ENCODE results near the gene LTBP1. TPM values are rescaled to one million over a fixed set of nuclear protein-coding genes. Genes with fewer than 3 reads are reported as not detected.

The LTBP1 gene
- total RNA-seq, 2 experiments from 2014 or later, result 0.10 to 0.27 TPM

- no peaks in the 10 kb centered on the region for H3K9me3 Mint-ChIP-seq
- H3K36me3 Mint-ChIP-seq, result no peaks in the 10 kb centered on the region
- no peak overlapping the region for H3K4me3 Mint-ChIP-seq
- CTCF ChIA-PET, result no interaction called here
- DNase-seq, result no peak
- POLR2A ChIA-PET, result interaction anchor here (0.6 kb wide), 1 partner anchor 14 kb away, joined by 3 read pairs; no protein-coding TSS in a partner anchor
- H3K27me3 Mint-ChIP-seq, result peaks cover 9% of the 10 kb centered on the region
- intact Hi-C loops (cut with micrococcal nuclease), result no loop called here
- no peak overlapping the region for H3K27ac Mint-ChIP-seq
- no peaks in the 10 kb centered on the region for H3K4me1 Mint-ChIP-seq (ENCODE audit: low read depth)
Measured at GRCh38 chr2:33284287-33284686, 337.5 kb downstream of the LTBP1 start.

GRCh38 chr2:33287507-33288005, 340.8 kb downstream of the LTBP1 start:
- ChIA-PET POLR2A (no interaction called here), CTCF (no interaction called here)
- Mint-ChIP-seq H3K27ac (no peak overlapping the region), H3K9me3 (no peaks in the 10 kb centered on the region), H3K4me3 (no peak overlapping the region), H3K4me1 (ENCODE audit: low read depth) (no peaks in the 10 kb centered on the region), H3K36me3 (no peaks in the 10 kb centered on the region), H3K27me3 (peaks cover 21% of the 10 kb centered on the region)
- DNase-seq, result no peak
- intact Hi-C loops (cut with micrococcal nuclease), result no loop called here

- ChIA-PET CTCF (no interaction called here), POLR2A (no interaction called here)
- intact Hi-C loops (cut with micrococcal nuclease), result no loop called here
- no peak for DNase-seq
- Mint-ChIP-seq H3K4me3 (no peak overlapping the region), H3K4me1 (ENCODE audit: low read depth) (no peaks in the 10 kb centered on the region), H3K27me3 (peaks cover 21% of the 10 kb centered on the region), H3K36me3 (no peaks in the 10 kb centered on the region), H3K9me3 (no peaks in the 10 kb centered on the region), H3K27ac (no peak overlapping the region)
Measured at GRCh38 chr2:33288011-33288410, 341.3 kb downstream of the LTBP1 start.

GRCh38 chr2:33289961-33290360, 343.2 kb downstream of the LTBP1 start:
- DNase-seq, result no peak
- ChIA-PET POLR2A (no interaction called here), CTCF (no interaction called here)
- Mint-ChIP-seq H3K27me3 (peaks cover 21% of the 10 kb centered on the region), H3K27ac (no peak overlapping the region), H3K36me3 (no peaks in the 10 kb centered on the region), H3K4me1 (ENCODE audit: low read depth) (no peaks in the 10 kb centered on the region), H3K9me3 (no peaks in the 10 kb centered on the region), H3K4me3 (no peak overlapping the region)
- intact Hi-C loops (cut with micrococcal nuclease), result no loop called here

DNA sequence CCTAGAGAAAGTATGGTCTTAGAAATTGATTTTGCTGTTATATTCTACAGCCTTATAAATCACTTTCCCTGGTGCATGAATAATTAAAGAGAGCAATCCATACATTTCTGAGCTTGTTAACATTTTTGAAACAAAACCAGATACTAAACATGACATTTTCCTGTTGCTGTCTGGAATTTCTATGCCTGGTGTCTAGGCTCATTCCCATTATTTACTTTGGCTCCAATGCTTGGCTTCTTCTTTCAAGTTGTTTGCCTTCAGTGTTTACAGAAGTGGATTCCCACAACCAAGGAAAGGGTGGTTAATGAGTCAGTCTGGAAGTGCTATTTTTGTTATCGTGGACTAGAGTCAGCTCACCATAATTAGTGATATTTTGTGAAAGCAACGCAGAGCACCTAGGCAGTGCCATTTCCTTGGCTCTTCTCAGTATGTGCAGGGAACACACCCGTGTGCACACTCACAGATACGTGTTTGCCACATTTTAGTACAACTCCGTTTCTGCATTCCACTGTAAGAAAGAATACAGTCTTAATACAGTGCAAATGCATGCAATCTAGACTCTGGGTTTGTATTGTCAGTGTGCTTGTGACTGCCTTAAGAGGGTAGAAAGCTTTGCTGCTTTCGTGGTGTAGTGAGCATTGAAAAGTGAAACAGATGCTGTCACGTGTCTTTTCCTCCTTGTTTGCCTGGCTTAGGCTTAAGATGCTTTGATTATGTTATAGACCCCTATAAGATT, 344.7 kb downstream of the LTBP1 start:
- no peaks in the 10 kb centered on the region for H3K9me3 Mint-ChIP-seq
- no peak overlapping the region for H3K27ac Mint-ChIP-seq
- no peaks in the 10 kb centered on the region for H3K36me3 Mint-ChIP-seq
- H3K4me1 Mint-ChIP-seq (ENCODE audit: low read depth), result no peaks in the 10 kb centered on the region
- intact Hi-C loops (cut with micrococcal nuclease), result no loop called here
- H3K27me3 Mint-ChIP-seq, result peaks cover 21% of the 10 kb centered on the region
- no peak overlapping the region for H3K4me3 Mint-ChIP-seq
- CTCF ChIA-PET, result no interaction called here
- POLR2A ChIA-PET, result no interaction called here
- no peak for DNase-seq

- peaks cover 21% of the 10 kb centered on the region for H3K27me3 Mint-ChIP-seq
- no peaks in the 10 kb centered on the region for H3K4me1 Mint-ChIP-seq (ENCODE audit: low read depth)
- H3K27ac Mint-ChIP-seq, result no peak overlapping the region
- H3K4me3 Mint-ChIP-seq, result no peak overlapping the region
- H3K36me3 Mint-ChIP-seq, result no peaks in the 10 kb centered on the region
- CTCF ChIA-PET, result no interaction called here
- intact Hi-C loops (cut with micrococcal nuclease), result no loop called here
- H3K9me3 Mint-ChIP-seq, result no peaks in the 10 kb centered on the region
- no peak for DNase-seq
- POLR2A ChIA-PET, result no interaction called here
Measured at GRCh38 chr2:33292063-33292462, 345.3 kb downstream of the LTBP1 start.

- DNase-seq, result no peak
- no peak overlapping the region for H3K4me3 Mint-ChIP-seq
- POLR2A ChIA-PET, result no interaction called here
- H3K27ac Mint-ChIP-seq, result no peak overlapping the region
- no peaks in the 10 kb centered on the region for H3K9me3 Mint-ChIP-seq
- CTCF ChIA-PET, result no interaction called here
- H3K36me3 Mint-ChIP-seq, result no peaks in the 10 kb centered on the region
- peaks cover 15% of the 10 kb centered on the region for H3K27me3 Mint-ChIP-seq
- no peaks in the 10 kb centered on the region for H3K4me1 Mint-ChIP-seq (ENCODE audit: low read depth)
- intact Hi-C loops (cut with micrococcal nuclease), result no loop called here
Measured at GRCh38 chr2:33292981-33293595, 346.3 kb downstream of the LTBP1 start.

GRCh38 chr2:33298233-33298632, 351.5 kb downstream of the LTBP1 start:
- Mint-ChIP-seq H3K27me3 (peaks cover 7% of the 10 kb centered on the region), H3K4me1 (ENCODE audit: low read depth) (no peaks in the 10 kb centered on the region), H3K27ac (no peak overlapping the region), H3K4me3 (no peak overlapping the region), H3K9me3 (no peaks in the 10 kb centered on the region), H3K36me3 (no peaks in the 10 kb centered on the region)
- ChIA-PET POLR2A (interaction anchor here (0.6 kb wide), 1 partner anchor 14 kb away, joined by 3 read pairs; no protein-coding TSS in a partner anchor), CTCF (no interaction called here)
- DNase-seq, result no peak
- intact Hi-C loops (cut with micrococcal nuclease), result no loop called here

DNA sequence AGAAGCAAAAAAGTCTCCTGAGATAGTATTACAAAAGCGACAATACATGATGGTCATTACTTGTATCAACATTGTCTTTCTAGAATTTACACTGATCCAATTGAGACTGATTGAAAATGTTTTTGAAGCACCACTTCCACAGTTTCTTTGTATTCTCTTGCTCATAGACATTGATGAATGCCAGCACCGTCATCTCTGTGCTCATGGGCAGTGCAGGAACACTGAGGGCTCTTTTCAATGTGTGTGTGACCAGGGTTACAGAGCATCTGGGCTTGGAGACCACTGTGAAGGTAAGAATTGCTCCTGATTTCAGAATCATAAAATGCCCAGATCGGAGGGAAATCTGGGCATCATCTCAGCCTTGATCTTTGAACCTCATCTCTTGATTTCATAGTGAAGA, 354.6 kb downstream of the LTBP1 start:
- intact Hi-C loops (cut with micrococcal nuclease), result no loop called here
- Mint-ChIP-seq H3K4me1 (ENCODE audit: low read depth) (no peaks in the 10 kb centered on the region), H3K9me3 (no peaks in the 10 kb centered on the region), H3K27me3 (peaks cover 7% of the 10 kb centered on the region), H3K27ac (no peak overlapping the region), H3K4me3 (no peak overlapping the region), H3K36me3 (no peaks in the 10 kb centered on the region)
- ChIA-PET POLR2A (no interaction called here), CTCF (no interaction called here)
- no peak for DNase-seq

- Mint-ChIP-seq H3K4me3 (no peak overlapping the region), H3K36me3 (no peaks in the 10 kb centered on the region), H3K9me3 (no peaks in the 10 kb centered on the region), H3K4me1 (ENCODE audit: low read depth) (no peaks in the 10 kb centered on the region), H3K27me3 (peaks cover 7% of the 10 kb centered on the region), H3K27ac (no peak overlapping the region)
- CTCF ChIA-PET, result no interaction called here
- DNase-seq, result no peak
- intact Hi-C loops (cut with micrococcal nuclease), result no loop called here
- POLR2A ChIA-PET, result no interaction called here
Measured at GRCh38 chr2:33302348-33302747, 355.6 kb downstream of the LTBP1 start.

- H3K9me3 Mint-ChIP-seq, result no peaks in the 10 kb centered on the region
- no peaks in the 10 kb centered on the region for H3K36me3 Mint-ChIP-seq
- ChIA-PET CTCF (interaction anchor here (0.6 to 0.8 kb wide), 2 partner anchors 69 to 76 kb away, joined by 3 to 4 read pairs; no protein-coding TSS in a partner anchor), POLR2A (no interaction called here)
- H3K4me1 Mint-ChIP-seq (ENCODE audit: low read depth), result no peaks in the 10 kb centered on the region
- no peak for DNase-seq
- peaks cover 4% of the 10 kb centered on the region for H3K27me3 Mint-ChIP-seq
- intact Hi-C loops (cut with micrococcal nuclease), result no loop called here
- no peak overlapping the region for H3K27ac Mint-ChIP-seq
- H3K4me3 Mint-ChIP-seq, result no peak overlapping the region
Measured at GRCh38 chr2:33304032-33304864, 357.5 kb downstream of the LTBP1 start.

DNA sequence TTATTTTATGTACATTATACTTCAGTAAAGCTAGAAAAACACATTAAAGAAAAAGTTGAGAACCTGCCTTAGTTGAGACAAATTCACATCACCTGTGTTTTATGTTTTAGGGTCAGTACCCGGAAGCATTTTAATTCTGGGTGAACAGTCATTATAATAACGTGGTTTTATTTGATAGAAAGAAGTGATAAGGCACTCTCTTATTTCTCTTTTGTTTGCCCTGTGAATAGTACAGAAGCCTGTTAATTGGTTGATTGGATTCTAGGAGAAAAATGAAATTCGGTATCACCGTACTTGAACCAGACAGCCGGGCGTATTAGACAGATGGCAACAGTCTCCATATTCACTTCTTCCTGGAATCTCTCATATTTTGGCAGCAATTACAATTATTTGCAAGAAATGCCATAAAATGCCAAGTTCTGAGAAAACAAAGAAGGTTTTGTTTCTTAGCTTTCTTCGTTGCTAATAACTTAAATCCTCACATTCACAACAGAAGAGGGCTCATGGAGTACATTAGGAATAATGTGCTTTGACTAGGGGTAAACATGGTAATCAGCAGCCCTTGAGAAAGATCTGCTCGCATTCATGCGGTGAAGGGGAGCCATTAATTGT, 361.0 kb downstream of the LTBP1 start:
- ChIA-PET POLR2A (no interaction called here), CTCF (no interaction called here)
- no peak overlapping the region for H3K27ac Mint-ChIP-seq
- no peaks in the 10 kb centered on the region for H3K36me3 Mint-ChIP-seq
- peaks cover 3% of the 10 kb centered on the region for H3K4me1 Mint-ChIP-seq (ENCODE audit: low read depth)
- no peak for DNase-seq
- H3K9me3 Mint-ChIP-seq, result no peaks in the 10 kb centered on the region
- intact Hi-C loops (cut with micrococcal nuclease), result no loop called here
- H3K4me3 Mint-ChIP-seq, result no peak overlapping the region
- H3K27me3 Mint-ChIP-seq, result peaks cover 9% of the 10 kb centered on the region
